Measurements from ENCODE around the gene USH2A. TPM values are rescaled to one million over a fixed set of nuclear protein-coding genes. Genes with fewer than 3 reads are reported as not detected.

USH2A gene
- total RNA-seq, 2 experiments from 2014 or later: not detected

DNA sequence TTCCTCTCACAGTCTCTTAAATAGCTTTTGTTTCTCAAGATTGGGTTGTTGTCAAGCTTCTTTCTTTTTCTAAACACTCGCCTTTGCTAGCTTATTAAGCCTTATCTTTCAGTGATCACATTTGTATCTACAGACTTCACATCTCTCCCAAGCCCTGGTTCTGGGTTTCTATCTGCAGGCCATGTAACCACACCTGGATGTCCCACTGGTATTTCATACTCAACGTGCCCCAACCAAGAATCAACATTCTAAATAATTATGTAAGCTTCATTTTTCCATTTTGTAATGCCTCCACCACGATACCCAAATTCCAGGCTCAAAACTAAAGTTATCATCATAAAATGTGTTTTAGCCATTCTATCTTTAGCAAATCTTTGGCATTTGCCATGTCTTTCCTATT, 372.2 kb downstream of the USH2A start:
- CTCF ChIA-PET: no interaction called here
- Mint-ChIP-seq H3K27me3 (no peaks in the 10 kb centered on the region), H3K27ac (no peak overlapping the region), H3K9me3 (peaks cover 6% of the 10 kb centered on the region), H3K36me3 (ENCODE audit: low read depth) (no peaks in the 10 kb centered on the region), H3K4me1 (ENCODE audit: low read depth) (no peaks in the 10 kb centered on the region), H3K4me3 (no peak overlapping the region)
- TF ChIP-seq, protein P1, sequence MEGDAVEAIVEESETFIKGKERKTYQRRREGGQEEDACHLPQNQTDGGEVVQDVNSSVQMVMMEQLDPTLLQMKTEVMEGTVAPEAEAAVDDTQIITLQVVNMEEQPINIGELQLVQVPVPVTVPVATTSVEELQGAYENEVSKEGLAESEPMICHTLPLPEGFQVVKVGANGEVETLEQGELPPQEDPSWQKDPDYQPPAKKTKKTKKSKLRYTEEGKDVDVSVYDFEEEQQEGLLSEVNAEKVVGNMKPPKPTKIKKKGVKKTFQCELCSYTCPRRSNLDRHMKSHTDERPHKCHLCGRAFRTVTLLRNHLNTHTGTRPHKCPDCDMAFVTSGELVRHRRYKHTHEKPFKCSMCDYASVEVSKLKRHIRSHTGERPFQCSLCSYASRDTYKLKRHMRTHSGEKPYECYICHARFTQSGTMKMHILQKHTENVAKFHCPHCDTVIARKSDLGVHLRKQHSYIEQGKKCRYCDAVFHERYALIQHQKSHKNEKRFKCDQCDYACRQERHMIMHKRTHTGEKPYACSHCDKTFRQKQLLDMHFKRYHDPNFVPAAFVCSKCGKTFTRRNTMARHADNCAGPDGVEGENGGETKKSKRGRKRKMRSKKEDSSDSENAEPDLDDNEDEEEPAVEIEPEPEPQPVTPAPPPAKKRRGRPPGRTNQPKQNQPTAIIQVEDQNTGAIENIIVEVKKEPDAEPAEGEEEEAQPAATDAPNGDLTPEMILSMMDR (IDR thresholded peaks at IDR 0.05): no peak
- ATAC-seq (no peak), DNase-seq (no peak)
- POLR2A ChIA-PET: no interaction called here
- intact Hi-C loops (cut with micrococcal nuclease): no loop called here

DNA sequence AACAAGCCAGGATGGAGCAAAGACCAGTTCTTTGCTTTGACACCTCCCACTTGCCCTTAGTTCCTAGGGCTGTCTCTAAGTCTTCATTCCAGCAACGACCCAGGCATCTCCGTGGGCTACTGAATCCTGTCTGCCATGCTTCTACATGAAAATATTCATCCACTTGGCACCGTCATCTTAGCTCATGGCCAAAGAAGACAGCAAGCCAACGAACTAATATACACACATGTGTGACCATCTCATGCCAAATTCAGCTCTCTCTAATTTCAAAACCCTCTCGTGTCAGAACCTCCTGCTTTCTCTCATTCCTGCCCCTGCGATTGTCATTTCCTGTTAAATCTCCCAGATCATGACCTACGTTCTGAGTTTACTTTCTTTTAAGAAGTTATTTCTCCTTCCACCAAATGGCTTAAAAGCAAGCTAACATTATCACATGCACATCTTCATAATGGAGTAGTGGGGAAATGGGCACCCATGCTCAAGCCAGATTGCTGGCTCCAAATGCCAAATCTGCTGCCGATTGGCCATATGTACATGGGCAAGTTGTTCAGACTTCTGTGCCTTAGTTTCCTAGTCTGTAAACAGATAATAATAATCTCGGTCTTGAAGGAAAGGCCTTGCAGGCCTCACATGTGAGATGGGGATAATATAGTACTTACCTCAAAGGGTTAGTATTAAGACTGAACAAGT, 373.4 kb downstream of the USH2A start:
- Mint-ChIP-seq H3K4me3 (no peak overlapping the region), H3K9me3 (peaks cover 6% of the 10 kb centered on the region), H3K4me1 (ENCODE audit: low read depth) (no peaks in the 10 kb centered on the region), H3K36me3 (ENCODE audit: low read depth) (no peaks in the 10 kb centered on the region), H3K27me3 (no peaks in the 10 kb centered on the region), H3K27ac (no peak overlapping the region)
- CTCF ChIA-PET: no interaction called here
- POLR2A ChIA-PET: no interaction called here
- intact Hi-C loops (cut with micrococcal nuclease): no loop called here
- DNase-seq (no peak), ATAC-seq (no peak)
- TF ChIP-seq, protein P1 (IDR thresholded peaks at IDR 0.05): no peak

DNA sequence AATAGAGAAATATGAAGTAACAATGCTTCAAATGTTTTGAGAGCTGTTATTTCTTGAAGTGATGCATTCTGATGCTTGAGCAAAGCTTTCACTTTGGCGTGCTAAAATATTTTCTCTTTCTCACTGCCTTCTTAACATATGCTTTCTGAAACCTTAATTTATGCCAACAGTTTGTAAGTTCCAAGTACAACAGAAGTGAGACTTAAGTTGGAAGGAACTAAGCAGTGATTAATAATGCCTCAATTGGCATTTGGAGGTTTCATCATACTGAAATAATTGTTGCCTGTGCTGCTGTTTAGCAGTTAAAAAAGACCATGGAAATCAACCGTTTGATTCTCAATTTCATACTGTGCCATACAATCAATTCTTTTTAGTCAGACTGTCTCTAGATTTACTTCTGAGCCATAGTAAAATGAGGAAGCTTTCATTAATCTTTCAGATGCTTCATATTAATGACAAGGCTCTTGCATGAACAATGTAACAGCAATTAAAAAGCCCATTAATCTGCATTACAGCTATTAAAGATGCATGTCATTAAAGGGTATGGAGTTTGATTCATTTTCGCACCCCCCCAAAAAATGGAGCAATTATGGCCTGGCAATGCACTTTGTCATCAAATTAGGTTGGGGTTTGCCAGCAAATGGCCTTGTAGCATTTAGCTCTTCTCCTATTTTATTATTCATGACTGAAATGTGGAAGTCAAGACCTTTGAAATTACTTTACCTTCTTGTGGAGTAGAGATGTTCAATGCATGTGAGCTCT, 375.3 kb downstream of the USH2A start:
- ChIA-PET POLR2A (no interaction called here), CTCF (no interaction called here)
- no peak overlapping the region for H3K27ac Mint-ChIP-seq
- peaks cover 6% of the 10 kb centered on the region for H3K9me3 Mint-ChIP-seq
- ATAC-seq (no peak), DNase-seq (no peak)
- H3K4me1 Mint-ChIP-seq (ENCODE audit: low read depth): no peaks in the 10 kb centered on the region
- no peaks in the 10 kb centered on the region for H3K27me3 Mint-ChIP-seq
- H3K36me3 Mint-ChIP-seq (ENCODE audit: low read depth): no peaks in the 10 kb centered on the region
- TF ChIP-seq, protein P1 (IDR thresholded peaks at IDR 0.05): no peak
- no peak overlapping the region for H3K4me3 Mint-ChIP-seq
- intact Hi-C loops (cut with micrococcal nuclease): no loop called here

DNA sequence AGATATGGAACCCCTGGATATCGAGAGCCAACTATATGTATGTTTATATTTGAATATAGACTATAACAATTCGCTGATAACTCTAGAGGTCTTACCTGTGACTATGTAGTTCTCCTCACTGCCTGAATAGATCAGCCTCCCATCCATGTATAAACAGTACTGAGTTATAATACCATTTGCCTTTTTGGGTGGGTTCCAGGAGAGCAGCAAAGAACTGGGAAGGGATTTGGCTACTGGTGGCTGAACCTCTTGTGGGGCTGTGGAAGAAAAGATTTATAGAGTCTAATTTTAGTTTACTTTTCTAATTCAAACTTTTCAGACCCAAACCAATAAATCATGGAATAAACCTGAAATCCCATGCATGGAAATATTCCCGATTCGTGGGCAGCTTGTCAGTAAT, 376.9 kb downstream of the USH2A start:
- Mint-ChIP-seq H3K9me3 (peaks cover 6% of the 10 kb centered on the region), H3K27me3 (no peaks in the 10 kb centered on the region), H3K36me3 (ENCODE audit: low read depth) (no peaks in the 10 kb centered on the region), H3K27ac (no peak overlapping the region), H3K4me1 (ENCODE audit: low read depth) (no peaks in the 10 kb centered on the region), H3K4me3 (no peak overlapping the region)
- intact Hi-C loops (cut with micrococcal nuclease): no loop called here
- CTCF ChIA-PET: no interaction called here
- TF ChIP-seq, protein P1 (IDR thresholded peaks at IDR 0.05): no peak
- ATAC-seq (no peak), DNase-seq (no peak)
- POLR2A ChIA-PET: no interaction called here

DNA sequence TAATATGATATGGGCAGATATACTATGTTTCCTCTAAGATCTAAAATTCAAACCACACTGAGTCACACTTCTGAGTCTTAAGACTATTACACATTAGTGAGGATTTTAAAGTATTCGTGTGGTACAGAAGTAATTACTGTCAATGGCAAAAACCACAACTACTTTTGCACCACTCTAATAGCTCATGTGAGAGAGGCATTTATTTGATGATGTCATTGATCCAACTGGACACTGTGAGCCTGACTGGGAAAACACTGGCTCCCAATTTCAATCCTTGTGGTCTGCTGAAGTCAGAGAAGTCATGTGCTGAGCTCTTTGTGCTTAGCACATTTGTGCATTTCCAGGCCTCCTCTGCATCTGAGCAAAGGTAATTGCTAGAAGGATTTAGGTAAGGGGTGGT, 377.8 kb downstream of the USH2A start:
- no peaks in the 10 kb centered on the region for H3K4me1 Mint-ChIP-seq (ENCODE audit: low read depth)
- CTCF ChIA-PET: no interaction called here
- H3K36me3 Mint-ChIP-seq (ENCODE audit: low read depth): no peaks in the 10 kb centered on the region
- H3K9me3 Mint-ChIP-seq: peaks cover 2% of the 10 kb centered on the region
- no peak for ATAC-seq
- intact Hi-C loops (cut with micrococcal nuclease): no loop called here
- TF ChIP-seq, protein P1 (IDR thresholded peaks at IDR 0.05): no peak
- no peak for DNase-seq
- no peaks in the 10 kb centered on the region for H3K27me3 Mint-ChIP-seq
- H3K4me3 Mint-ChIP-seq: no peak overlapping the region
- POLR2A ChIA-PET: no interaction called here
- H3K27ac Mint-ChIP-seq: no peak overlapping the region
